ENCODE data around the gene TMEM178B.

TMEM178B gene

GRCh38 chr7:141436575-141437075 lies 362.8 kb downstream of the TMEM178B start:
- DNase-seq = no peak

GRCh38 chr7:141439164-141439563 lies 365.3 kb downstream of the TMEM178B start:
- no peak for DNase-seq

GRCh38 chr7:141439776-141440175 lies 365.9 kb downstream of the TMEM178B start:
- DNase-seq = no peak

- no peak for DNase-seq
These were observed 368.2 kb downstream of the TMEM178B start for GRCh38 chr7:141441837-141442627.

GRCh38 chr7:141442781-141443180 lies 368.9 kb downstream of the TMEM178B start:
- DNase-seq = no peak

- no peak for DNase-seq
These were observed 371.1 kb downstream of the TMEM178B start for GRCh38 chr7:141444961-141445360.

- DNase-seq = no peak
These were observed 377.4 kb downstream of the TMEM178B start for GRCh38 chr7:141451232-141451631.

- DNase-seq = no peak
These were observed 379.0 kb downstream of the TMEM178B start for GRCh38 chr7:141452911-141453310.

GRCh38 chr7:141454338-141454737 lies 380.5 kb downstream of the TMEM178B start:
- no peak for DNase-seq

GRCh38 chr7:141455723-141456122 lies 381.9 kb downstream of the TMEM178B start:
- no peak for DNase-seq

- no peak for DNase-seq
These were observed 382.4 kb downstream of the TMEM178B start for GRCh38 chr7:141456298-141456697.

GRCh38 chr7:141456711-141457110 lies 382.8 kb downstream of the TMEM178B start:
- DNase-seq = no peak

- peak; percentile 7 for DNase-seq
These were observed 387.2 kb downstream of the TMEM178B start for GRCh38 chr7:141460781-141461715.

- DNase-seq = no peak
These were observed 388.1 kb downstream of the TMEM178B start for GRCh38 chr7:141461924-141462323.

GRCh38 chr7:141462958-141463357 lies 389.1 kb downstream of the TMEM178B start:
- no peak for DNase-seq

- no peak for DNase-seq
These were observed 390.1 kb downstream of the TMEM178B start for GRCh38 chr7:141463986-141464385.

GRCh38 chr7:141464551-141464950 lies 390.7 kb downstream of the TMEM178B start:
- DNase-seq = no peak

GRCh38 chr7:141466151-141466904 lies 392.5 kb downstream of the TMEM178B start:
- no peak for DNase-seq

- DNase-seq = no peak
These were observed 394.5 kb downstream of the TMEM178B start for GRCh38 chr7:141468341-141468740.

GRCh38 chr7:141475679-141476078 lies 401.8 kb downstream of the TMEM178B start:
- DNase-seq = no peak

GRCh38 chr7:141477865-141478264 lies 404.0 kb downstream of the TMEM178B start:
- DNase-seq = no peak

- DNase-seq = no peak
These were observed 405.0 kb downstream of the TMEM178B start for GRCh38 chr7:141478845-141479244.

GRCh38 chr7:141480953-141481352 lies 407.1 kb downstream of the TMEM178B start:
- no peak for DNase-seq

All from fibroblast of upper back skin (primary cell).